Right lobe of liver (tissue), 6 donors: ENCODE data around the gene RALGAPA2. TPM values are rescaled to one million over a fixed set of nuclear protein-coding genes. Genes with fewer than 3 reads are reported as not detected.
"Not testable (repeated sequence)": the region's sequence is repeated elsewhere in the genome, so short reads cannot be mapped to it uniquely, and the experiment has no call there.

Experiments used
- ATAC-seq, 4 donors: fragments of 200-7000 bp; cut with Tn5 transposase; one replicate each; pipeline ENCODE4 v1.9.1; 2020; ENCODE audit warnings: mild to moderate bottlenecking in 4 of 4, moderate library complexity in 4 of 4
- DNase-seq, 3 donors: peaks; one replicate each; pipeline ENCODE4 v3.0.0-alpha.2; 2020
- H3K27ac ChIP-seq, 3 donors: fragments of 200-600 bp; one replicate each; pipeline ENCODE4 v1.8.0; 2022
- H3K27me3 ChIP-seq, 2 donors: fragments of 200-600 bp; one replicate each; pipeline ENCODE4 v1.8.0; 2022
- H3K36me3 ChIP-seq, 4 donors: fragments of 200-600 bp; sonication (generic) in 1 of 4; one replicate each; pipeline versions ENCODE4 v1.5.1 to v1.8.0; 2017 to 2022; ENCODE audit warnings: control low read depth in 1 of 4
- H3K4me1 ChIP-seq, 4 donors: fragments of 200-600 bp; sonication (generic) in 1 of 4; one replicate each; pipeline versions ENCODE4 v1.5.1 to v1.8.0; 2017 to 2022; ENCODE audit warnings: control low read depth in 1 of 4
- H3K4me3 ChIP-seq, 3 donors: fragments of 200-600 bp; one replicate each; pipeline ENCODE4 v1.8.0; 2022
- H3K9me3 ChIP-seq, 4 donors: fragments of 200-600 bp; sonication (generic) in 1 of 4; one replicate each; pipeline versions ENCODE4 v1.5.1 to v1.8.0; 2017 to 2022; ENCODE audit warnings: control low read depth in 1 of 4
- POLR2A ChIP-seq: fragments of 450-650 bp; IDR thresholded peaks from one replicate; pipeline ENCODE4 v1.6.1; 2017; ENCODE audit warnings: antibody characterized with exemption, mild to moderate bottlenecking
- WGBS: methylation state at CpG from one replicate; pipeline ENCODE4 v1.1.6; 2018; ENCODE audit warnings: low coverage, low lambda C conversion rate; ENCODE audit not compliant: insufficient coverage; ENCODE audit errors: missing lambda C conversion rate; 5-methylcytosine and 5-hydroxymethylcytosine counted together
- intact Hi-C, 2 donors: fragments of 100-400 bp; cut with DNase I; formaldehyde crosslinking; loops; one replicate each; pipeline versions ENCODE4 v1.11.2 to v1.14.1; 2022
- total RNA-seq, 6 experiments: library from RNA; depleted of rRNA in 2 of 6; stranded (reverse); fragments of >200 nt in 2 of 6; fragmentation: NEBNext Ultra II Directional in 3 of 6; extraction: Animal tissue kit (Norgen Biotek cat#: 25700) in 3 of 6; gene quantifications; one replicate each; pipeline versions ENCODE4 v1.1.0 to v1.2.4, GENCODE V29; 2016 to 2023
- TF ChIP-seq, protein P1 (sequence below), 4 donors: fragments of 200-600 bp in 3 of 4; fragments of 450-650 bp in 1 of 4; IDR thresholded peaks; one replicate each; pipeline versions ENCODE4 v1.5.1 to v1.8.0; 2016 to 2022; ENCODE audit warnings: antibody characterized with exemption in 4 of 4, mild to moderate bottlenecking in 2 of 4
- donor health status: DM: no; HTN: yes; CAD: no.
- donor health status: DM: no; HTN: no; CAD: no.
- donor health status: DM: no; HTN: no; CAD: no.
- donor health status: DM: no; HTN: yes; CAD: no.
- donor health status: DM: no; HTN: yes; CAD: no.

Gene RALGAPA2
- total RNA-seq, 6 experiments from 2014 or later, result 38.3 to 76.7 (median 62.7) TPM

DNA sequence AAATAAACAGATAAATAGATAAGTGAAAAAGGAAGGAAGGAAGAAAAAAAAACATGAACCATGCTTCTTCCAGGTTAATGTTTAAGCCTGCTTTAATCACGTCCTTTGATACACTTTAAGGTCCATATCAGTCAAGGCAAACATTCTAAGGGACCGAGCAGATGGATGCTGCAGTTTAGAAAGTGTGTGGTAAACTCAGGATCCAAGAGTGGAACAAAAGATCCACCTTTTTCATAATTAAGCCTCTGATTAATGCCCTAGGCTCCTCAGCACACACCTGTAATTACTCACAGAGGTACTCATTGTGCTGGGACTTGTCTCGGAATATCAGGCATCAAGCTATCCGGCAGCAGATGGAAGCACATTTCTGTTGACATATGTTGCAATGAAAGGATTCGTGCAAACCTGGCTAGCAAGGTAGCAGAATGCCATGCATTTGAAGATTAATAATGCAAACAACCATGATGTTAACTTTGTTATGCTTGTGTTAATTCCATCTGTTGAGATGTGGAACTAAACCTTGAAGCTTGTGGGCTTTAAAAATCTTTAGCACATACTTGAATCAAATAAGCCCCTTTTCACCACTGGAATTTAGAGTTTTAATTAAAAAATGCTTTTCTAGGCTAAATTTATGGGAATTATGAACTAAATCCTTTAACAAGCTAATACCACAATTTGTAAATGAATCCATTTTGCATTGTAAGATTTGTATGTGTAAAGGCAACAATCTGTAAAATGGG lies 163.7 kb downstream of the RALGAPA2 start:
- H3K27me3 ChIP-seq, result no peaks in the 10 kb centered on the region
- peaks cover 0 to 17% (median 3%) of the 10 kb centered on the region in 4 donors for H3K36me3 ChIP-seq
- DNase-seq (no peak), ATAC-seq (peak; percentile 69 to 86 (median 84))
- intact Hi-C loops, result no loop called here
- WGBS, result 28% methylated on average over 5 of the region's 5 CpGs
- H3K27ac ChIP-seq, result peak overlapping the region in 2 of 3 donors; percentile 19 to 41
- no peak for TF ChIP-seq POLR2A
- TF ChIP-seq, protein P1, sequence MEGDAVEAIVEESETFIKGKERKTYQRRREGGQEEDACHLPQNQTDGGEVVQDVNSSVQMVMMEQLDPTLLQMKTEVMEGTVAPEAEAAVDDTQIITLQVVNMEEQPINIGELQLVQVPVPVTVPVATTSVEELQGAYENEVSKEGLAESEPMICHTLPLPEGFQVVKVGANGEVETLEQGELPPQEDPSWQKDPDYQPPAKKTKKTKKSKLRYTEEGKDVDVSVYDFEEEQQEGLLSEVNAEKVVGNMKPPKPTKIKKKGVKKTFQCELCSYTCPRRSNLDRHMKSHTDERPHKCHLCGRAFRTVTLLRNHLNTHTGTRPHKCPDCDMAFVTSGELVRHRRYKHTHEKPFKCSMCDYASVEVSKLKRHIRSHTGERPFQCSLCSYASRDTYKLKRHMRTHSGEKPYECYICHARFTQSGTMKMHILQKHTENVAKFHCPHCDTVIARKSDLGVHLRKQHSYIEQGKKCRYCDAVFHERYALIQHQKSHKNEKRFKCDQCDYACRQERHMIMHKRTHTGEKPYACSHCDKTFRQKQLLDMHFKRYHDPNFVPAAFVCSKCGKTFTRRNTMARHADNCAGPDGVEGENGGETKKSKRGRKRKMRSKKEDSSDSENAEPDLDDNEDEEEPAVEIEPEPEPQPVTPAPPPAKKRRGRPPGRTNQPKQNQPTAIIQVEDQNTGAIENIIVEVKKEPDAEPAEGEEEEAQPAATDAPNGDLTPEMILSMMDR (IDR thresholded peaks at IDR 0.05), result no peak
- H3K4me3 ChIP-seq, result peak overlapping the region in 1 of 3 donors; percentile 5
- H3K9me3 ChIP-seq, result no peaks in the 10 kb centered on the region
- peaks cover 0 to 30% (median 8%) of the 10 kb centered on the region in 4 donors for H3K4me1 ChIP-seq

- Histone ChIP-seq H3K27ac (peak overlapping the region in 2 of 3 donors; percentile 19 to 41), H3K4me1 (peaks cover 0 to 30% (median 8%) of the 10 kb centered on the region in 4 donors), H3K36me3 (peaks cover 0 to 17% (median 3%) of the 10 kb centered on the region in 4 donors), H3K9me3 (no peaks in the 10 kb centered on the region), H3K4me3 (no peak overlapping the region), H3K27me3 (no peaks in the 10 kb centered on the region)
- 69% methylated on average over 2 of the region's 2 CpGs for WGBS
- DNase-seq (no peak), ATAC-seq (no peak)
- intact Hi-C loops, result no loop called here
- TF ChIP-seq, protein P1 (IDR thresholded peaks at IDR 0.05), result no peak
- TF ChIP-seq POLR2A, result no peak
These were observed 164.6 kb downstream of the RALGAPA2 start for GRCh38 chr20:20547876-20548266.

DNA sequence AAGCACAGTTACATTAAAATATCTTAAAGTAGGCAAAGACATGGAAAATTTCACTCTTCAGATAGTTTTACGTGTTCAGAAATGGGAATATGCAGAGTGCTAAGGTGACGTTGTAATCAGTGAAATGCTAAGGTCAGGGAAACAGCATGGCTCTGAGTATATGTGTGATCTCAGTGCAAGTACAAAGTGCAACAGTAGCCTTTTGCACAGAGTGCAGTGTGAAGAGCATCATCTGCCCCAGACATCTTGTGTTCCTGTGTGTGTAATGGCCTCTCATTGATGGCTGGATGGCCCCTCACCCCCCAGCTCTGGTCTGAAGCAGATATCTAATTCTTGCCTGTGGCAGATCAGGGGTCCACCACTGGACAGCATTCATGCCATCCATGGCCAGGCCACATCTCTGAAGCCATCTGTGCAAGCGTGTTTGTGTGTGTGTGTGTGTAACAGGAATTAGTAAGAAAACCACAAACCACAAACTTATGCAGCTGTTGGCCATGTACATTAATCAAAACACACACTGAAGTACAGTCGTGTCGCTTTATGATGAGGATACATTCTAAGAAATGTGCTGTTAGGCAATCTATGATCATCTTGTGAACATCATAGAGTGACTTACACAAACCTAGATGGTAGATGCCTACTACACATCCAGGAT lies 165.1 kb downstream of the RALGAPA2 start:
- no peaks in the 10 kb centered on the region for H3K9me3 ChIP-seq
- H3K4me3 ChIP-seq, result no peak overlapping the region
- H3K36me3 ChIP-seq, result peaks cover 0 to 17% (median 3%) of the 10 kb centered on the region in 4 donors
- TF ChIP-seq, protein P1 (IDR thresholded peaks at IDR 0.05), result no peak
- TF ChIP-seq POLR2A, result no peak
- DNase-seq (no peak), ATAC-seq (peak; percentile 62 to 88 (median 84))
- intact Hi-C loops, result no loop called here
- no peaks in the 10 kb centered on the region for H3K27me3 ChIP-seq
- 58% methylated on average over 4 of the region's 5 CpGs for WGBS
- H3K4me1 ChIP-seq, result peaks cover 0 to 30% (median 8%) of the 10 kb centered on the region in 4 donors
- peak overlapping the region in 1 of 3 donors; percentile 49 for H3K27ac ChIP-seq

DNA sequence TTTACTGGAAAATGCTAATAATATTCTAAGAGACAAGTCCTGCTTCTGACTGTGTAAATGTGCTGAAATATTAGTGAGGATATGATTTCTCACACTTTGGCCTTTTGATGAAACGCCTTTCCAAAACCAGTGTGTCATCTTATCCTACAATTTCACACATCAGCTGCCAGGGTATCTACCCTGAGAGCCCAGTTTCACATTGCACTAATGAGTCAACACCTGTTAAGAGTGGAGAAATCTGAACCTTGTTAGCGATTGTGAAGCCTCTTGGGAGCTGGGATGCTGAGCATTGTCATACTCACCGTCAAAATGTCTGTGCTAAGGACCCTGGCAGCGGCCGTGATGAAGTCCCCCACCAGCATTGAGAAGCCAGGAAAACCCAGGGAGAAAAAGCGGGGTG lies 166.0 kb downstream of the RALGAPA2 start:
- no peaks in the 10 kb centered on the region for H3K9me3 ChIP-seq
- no peak for DNase-seq
- peak in 1 of 4 donors; percentile 50 for ATAC-seq
- 85% methylated on average over 6 of the region's 6 CpGs for WGBS
- no peak overlapping the region for H3K4me3 ChIP-seq
- H3K4me1 ChIP-seq, result peaks cover 0 to 35% (median 8%) of the 10 kb centered on the region in 4 donors
- H3K27ac ChIP-seq, result peak overlapping the region in 1 of 3 donors; percentile 49
- H3K36me3 ChIP-seq, result peaks cover 0 to 17% (median 3%) of the 10 kb centered on the region in 4 donors
- TF ChIP-seq, protein P1 (IDR thresholded peaks at IDR 0.05), result no peak
- TF ChIP-seq POLR2A, result no peak
- no peaks in the 10 kb centered on the region for H3K27me3 ChIP-seq
- intact Hi-C loops, result no loop called here

DNA sequence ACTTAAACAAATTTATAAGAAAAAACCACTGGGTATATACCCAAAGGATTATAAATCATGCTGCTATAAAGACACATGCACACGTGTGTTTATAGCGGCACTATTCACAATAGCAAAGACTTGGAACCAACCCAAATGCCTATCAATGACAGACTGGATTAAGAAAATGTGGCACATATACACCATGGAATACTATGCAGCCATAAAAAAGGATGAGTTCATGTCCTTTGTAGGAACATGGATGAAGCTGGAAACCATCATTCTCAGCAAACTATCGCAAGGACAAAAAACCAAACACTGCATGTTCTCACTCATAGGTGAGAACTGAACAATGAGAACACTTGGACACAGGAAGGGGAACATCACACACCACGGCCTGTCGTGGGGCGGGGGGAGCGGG lies 169.1 kb downstream of the RALGAPA2 start:
- intact Hi-C loops, H3K27me3 ChIP-seq, DNase-seq, ATAC-seq, H3K9me3 ChIP-seq, H3K27ac ChIP-seq, H3K4me3 ChIP-seq: not testable (repeated sequence)
- 92% methylated on average over 6 of the region's 7 CpGs for WGBS
- peaks cover 0 to 25% (median 3%) of the 10 kb centered on the region in 4 donors for H3K4me1 ChIP-seq
- H3K36me3 ChIP-seq, result peaks cover 0 to 17% (median 3%) of the 10 kb centered on the region in 4 donors
